SJSA1 (cell line): ENCODE data around the gene FAM171A1. TPM values are rescaled to one million over a fixed set of nuclear protein-coding genes. Genes with fewer than 3 reads are reported as not detected.
"Not testable (repeated sequence)": the region's sequence is repeated elsewhere in the genome, so short reads cannot be mapped to it uniquely, and the experiment has no call there.

Experiments used
- DNase-seq, 2 experiments: peaks; one replicate each; pipeline ENCODE4 v3.0.0-alpha.2; 2015 to 2020; ENCODE audit warnings: low spot score in 2 of 2, low read depth in 1 of 2
- H3K27ac ChIP-seq: fragments of 250-450 bp; sonication (Bioruptor Pico); 2 replicates; pipeline ENCODE4 v1.5.1; 2020; ENCODE audit warnings: mild to moderate bottlenecking, moderate library complexity
- H3K27me3 ChIP-seq: fragments of 250-450 bp; sonication (Bioruptor Pico); replicated peaks from 2 replicates; pipeline ENCODE4 v1.5.1; 2020; ENCODE audit warnings: mild to moderate bottlenecking, moderate library complexity
- H3K36me3 ChIP-seq: fragments of 250-450 bp; sonication (Bioruptor Pico); 2 replicates; pipeline ENCODE4 v1.5.1; 2020; ENCODE audit warnings: mild to moderate bottlenecking
- H3K4me1 ChIP-seq: fragments of 250-450 bp; sonication (Bioruptor Pico); replicated peaks from 2 replicates; pipeline ENCODE4 v1.6.1; 2021; ENCODE audit warnings: mild to moderate bottlenecking
- H3K4me3 ChIP-seq: fragments of 250-450 bp; sonication (Bioruptor Pico); 2 replicates; pipeline ENCODE4 v1.5.1; 2020; ENCODE audit warnings: mild to moderate bottlenecking
- H3K9me3 ChIP-seq: fragments of 250-450 bp; sonication (Bioruptor Pico); replicated peaks from 2 replicates; pipeline ENCODE4 v1.5.1; 2020; ENCODE audit warnings: mild to moderate bottlenecking
- total RNA-seq: library from RNA; depleted of rRNA; stranded (reverse); fragments of >200 nt; shearing (Covaris generic); gene quantifications from 2 replicates; pipeline ENCODE4 v1.2.3, GENCODE V29; 2014

Gene FAM171A1
- total RNA-seq, 1 experiment from 2014 or later, result 60.3 TPM

DNA sequence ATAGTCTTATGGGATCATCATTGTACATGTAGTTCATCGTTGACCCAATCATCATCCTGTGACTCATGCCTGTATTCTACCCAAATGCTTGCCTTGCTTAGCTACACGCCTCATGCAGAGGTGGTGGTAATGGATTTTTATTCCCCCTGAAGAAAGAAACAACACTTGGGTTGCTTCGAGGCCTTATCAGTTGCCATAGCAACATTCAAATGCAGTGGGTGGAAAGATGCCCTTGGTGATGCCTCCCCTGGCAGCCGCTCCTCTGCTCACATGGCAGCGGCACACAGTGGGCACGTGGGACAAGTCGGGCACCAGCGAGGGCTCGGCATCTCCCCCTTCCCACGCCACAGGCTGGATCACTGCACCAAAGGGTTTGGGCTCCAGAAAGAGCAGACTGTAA is 148.6 kb downstream of the FAM171A1 start:
- DNase-seq, result no peak
- H3K4me1 ChIP-seq, result peaks cover 25% of the 10 kb centered on the region
- H3K4me3 ChIP-seq, result no peak overlapping the region
- H3K27me3 ChIP-seq, result no peaks in the 10 kb centered on the region
- H3K36me3 ChIP-seq, result peaks cover 49% of the 10 kb centered on the region
- H3K9me3 ChIP-seq, result no peaks in the 10 kb centered on the region
- no peak overlapping the region for H3K27ac ChIP-seq

DNA sequence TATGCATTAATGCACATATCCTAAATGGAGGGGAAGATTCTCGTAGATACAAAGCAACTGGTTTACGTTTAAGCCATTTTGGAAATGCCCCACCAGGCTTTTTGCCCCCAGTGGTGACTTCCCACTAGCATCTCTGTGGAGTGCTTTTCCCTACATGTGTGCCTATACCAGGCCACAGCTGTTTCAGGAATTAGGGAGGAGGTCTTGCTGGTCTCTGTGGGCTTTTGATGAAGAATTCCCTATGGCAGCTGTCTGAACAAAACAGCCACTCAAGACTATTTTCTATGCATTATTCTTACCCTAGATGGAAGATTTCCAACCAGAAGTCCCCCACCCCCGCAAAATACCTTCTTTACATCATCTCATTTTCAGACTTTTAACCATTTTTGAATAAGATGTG is 150.6 kb downstream of the FAM171A1 start:
- Histone ChIP-seq H3K36me3 (peaks cover 53% of the 10 kb centered on the region), H3K27ac (no peak overlapping the region), H3K4me3 (no peak overlapping the region), H3K4me1 (peaks cover 20% of the 10 kb centered on the region), H3K9me3 (no peaks in the 10 kb centered on the region), H3K27me3 (no peaks in the 10 kb centered on the region)
- DNase-seq, result no peak

GRCh38 chr10:15216700-15217099 is 154.4 kb downstream of the FAM171A1 start:
- Histone ChIP-seq H3K36me3 (peaks cover 61% of the 10 kb centered on the region), H3K27ac (no peak overlapping the region), H3K9me3 (no peaks in the 10 kb centered on the region), H3K4me3 (no peak overlapping the region), H3K4me1 (peaks cover 20% of the 10 kb centered on the region), H3K27me3 (no peaks in the 10 kb centered on the region)
- no peak for DNase-seq

GRCh38 chr10:15214237-15214636 is 156.9 kb downstream of the FAM171A1 start:
- DNase-seq, result no peak
- peaks cover 60% of the 10 kb centered on the region for H3K36me3 ChIP-seq
- H3K27ac ChIP-seq, result no peak overlapping the region
- H3K9me3 ChIP-seq, result no peaks in the 10 kb centered on the region
- H3K4me3 ChIP-seq, result no peak overlapping the region
- peaks cover 37% of the 10 kb centered on the region for H3K4me1 ChIP-seq
- H3K27me3 ChIP-seq, result no peaks in the 10 kb centered on the region

GRCh38 chr10:15213461-15213861 is 157.6 kb downstream of the FAM171A1 start:
- Histone ChIP-seq H3K4me1 (peaks cover 32% of the 10 kb centered on the region), H3K36me3 (peaks cover 52% of the 10 kb centered on the region)
- DNase-seq, result no peak

GRCh38 chr10:15211464-15211979 is 159.6 kb downstream of the FAM171A1 start:
- Histone ChIP-seq H3K4me3 (no peak overlapping the region), H3K4me1 (peaks cover 32% of the 10 kb centered on the region), H3K9me3 (no peaks in the 10 kb centered on the region), H3K36me3 (peaks cover 47% of the 10 kb centered on the region), H3K27me3 (no peaks in the 10 kb centered on the region), H3K27ac (peak overlapping the region; percentile 87)
- DNase-seq, result peak; percentile 76 to 94

More at GRCh38 chr10:15213461-15213861, 157.6 kb downstream of the FAM171A1 start:
- Histone ChIP-seq H3K27me3 (no peaks in the 10 kb centered on the region), H3K9me3 (no peaks in the 10 kb centered on the region), H3K4me3 (no peak overlapping the region), H3K27ac (no peak overlapping the region)

GRCh38 chr10:15210521-15210920 is 160.6 kb downstream of the FAM171A1 start:
- Histone ChIP-seq H3K27me3 (no peaks in the 10 kb centered on the region), H3K4me1 (peaks cover 32% of the 10 kb centered on the region), H3K9me3 (no peaks in the 10 kb centered on the region), H3K27ac (peak overlapping the region; percentile 87), H3K4me3 (no peak overlapping the region), H3K36me3 (peaks cover 51% of the 10 kb centered on the region)
- no peak for DNase-seq

DNA sequence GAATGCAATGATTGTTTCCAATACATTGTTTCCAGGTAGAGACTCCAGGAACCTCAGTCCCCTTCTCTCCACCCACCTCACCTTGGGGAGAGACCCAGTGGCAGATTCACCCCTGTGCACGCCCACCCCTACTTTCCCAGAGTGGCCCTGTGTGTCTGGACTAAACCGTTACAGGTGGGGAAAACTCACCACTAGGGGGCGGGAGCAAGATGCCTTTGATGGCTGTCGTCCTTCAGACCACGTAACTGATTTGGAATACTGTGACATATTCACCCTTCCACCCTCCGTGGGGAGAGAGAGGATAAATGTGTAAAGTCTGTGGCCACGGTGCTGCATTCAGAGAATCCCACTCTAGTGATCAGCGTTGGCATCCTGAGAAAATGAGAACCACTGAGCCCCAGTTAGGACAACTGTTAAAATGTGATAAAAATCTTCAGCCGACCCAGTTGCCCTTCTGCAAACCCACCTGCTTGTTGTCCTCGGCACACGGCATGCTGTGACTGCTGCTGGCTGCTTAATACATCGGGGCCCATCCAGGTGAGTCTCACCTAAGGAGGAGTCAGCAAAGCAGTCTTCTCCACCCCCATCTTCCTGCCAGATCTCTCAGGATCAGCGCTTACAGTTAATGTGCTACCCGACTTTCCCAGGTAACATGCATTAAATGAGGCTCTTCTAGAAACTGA is 161.1 kb downstream of the FAM171A1 start:
- Histone ChIP-seq H3K27ac (peak overlapping the region; percentile 87), H3K36me3 (peaks cover 51% of the 10 kb centered on the region), H3K27me3 (no peaks in the 10 kb centered on the region), H3K4me3 (no peak overlapping the region), H3K9me3 (no peaks in the 10 kb centered on the region), H3K4me1 (peaks cover 32% of the 10 kb centered on the region)
- peak; percentile 82 to 84 for DNase-seq

DNA sequence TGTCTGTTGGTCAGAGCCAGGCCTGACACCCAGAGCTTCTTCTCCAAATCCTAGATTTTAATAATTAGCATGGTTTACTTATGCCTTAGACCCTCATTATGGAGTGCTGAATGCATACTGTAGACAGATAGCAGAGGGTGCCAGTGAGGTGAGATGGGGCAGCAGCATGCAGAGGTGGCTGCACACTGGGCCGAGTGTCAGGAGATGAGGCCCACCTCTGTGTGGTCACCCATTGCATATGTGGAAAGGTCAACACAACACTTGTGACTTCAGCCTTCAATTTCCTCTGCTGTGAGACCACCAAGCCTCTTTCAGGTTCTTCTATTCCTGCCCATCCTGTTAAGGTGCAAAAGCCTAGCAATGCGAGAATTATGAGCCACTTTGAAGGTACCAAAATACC is 162.9 kb downstream of the FAM171A1 start:
- no peak for DNase-seq
- Histone ChIP-seq H3K4me3 (no peak overlapping the region), H3K4me1 (peaks cover 34% of the 10 kb centered on the region), H3K27ac (no peak overlapping the region), H3K9me3 (no peaks in the 10 kb centered on the region), H3K36me3 (peaks cover 40% of the 10 kb centered on the region), H3K27me3 (no peaks in the 10 kb centered on the region)

GRCh38 chr10:15207410-15207809 is 163.7 kb downstream of the FAM171A1 start:
- H3K27me3 ChIP-seq, H3K4me3 ChIP-seq, DNase-seq, H3K27ac ChIP-seq, H3K9me3 ChIP-seq: not testable (repeated sequence)
- peaks cover 39% of the 10 kb centered on the region for H3K4me1 ChIP-seq
- peaks cover 32% of the 10 kb centered on the region for H3K36me3 ChIP-seq

DNA sequence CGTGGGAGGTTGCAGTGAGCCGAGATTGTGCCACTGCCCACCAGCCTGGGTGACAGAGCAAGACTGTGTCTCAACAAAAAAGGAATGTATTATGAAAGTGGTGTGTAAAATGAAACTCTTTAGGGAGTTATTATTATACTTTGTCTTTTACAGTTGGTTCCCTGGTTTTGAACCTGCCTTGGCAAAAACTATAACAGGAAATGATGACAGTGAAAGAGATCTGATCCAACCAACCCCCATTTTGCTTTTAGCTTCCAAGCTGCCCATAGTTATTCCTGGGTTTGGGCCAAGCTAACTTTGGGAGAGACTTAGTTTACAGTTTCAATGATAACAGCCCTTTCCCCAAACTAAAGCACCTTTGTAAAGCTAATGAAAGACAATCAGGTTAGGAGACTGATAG is 168.4 kb downstream of the FAM171A1 start:
- H3K36me3 ChIP-seq, result peaks cover 7% of the 10 kb centered on the region; the same call in 1 of the 2 replicates
- peaks cover 54% of the 10 kb centered on the region for H3K4me1 ChIP-seq
- no peaks in the 10 kb centered on the region for H3K9me3 ChIP-seq
- DNase-seq, result peak in 1 of 2 experiments; percentile 27
- no peaks in the 10 kb centered on the region for H3K27me3 ChIP-seq
- H3K4me3 ChIP-seq, result no peak overlapping the region; the same call in 1 of the 2 replicates
- H3K27ac ChIP-seq, result peak overlapping the region; percentile 88

GRCh38 chr10:15202301-15202621 is 168.8 kb downstream of the FAM171A1 start:
- H3K4me3 ChIP-seq, result peak overlapping the region; percentile 2; the same call in 1 of the 2 replicates
- H3K9me3 ChIP-seq, DNase-seq, H3K36me3 ChIP-seq, H3K27me3 ChIP-seq: not testable (repeated sequence)
- peaks cover 58% of the 10 kb centered on the region for H3K4me1 ChIP-seq
- H3K27ac ChIP-seq, result peak overlapping the region; percentile 88

DNA sequence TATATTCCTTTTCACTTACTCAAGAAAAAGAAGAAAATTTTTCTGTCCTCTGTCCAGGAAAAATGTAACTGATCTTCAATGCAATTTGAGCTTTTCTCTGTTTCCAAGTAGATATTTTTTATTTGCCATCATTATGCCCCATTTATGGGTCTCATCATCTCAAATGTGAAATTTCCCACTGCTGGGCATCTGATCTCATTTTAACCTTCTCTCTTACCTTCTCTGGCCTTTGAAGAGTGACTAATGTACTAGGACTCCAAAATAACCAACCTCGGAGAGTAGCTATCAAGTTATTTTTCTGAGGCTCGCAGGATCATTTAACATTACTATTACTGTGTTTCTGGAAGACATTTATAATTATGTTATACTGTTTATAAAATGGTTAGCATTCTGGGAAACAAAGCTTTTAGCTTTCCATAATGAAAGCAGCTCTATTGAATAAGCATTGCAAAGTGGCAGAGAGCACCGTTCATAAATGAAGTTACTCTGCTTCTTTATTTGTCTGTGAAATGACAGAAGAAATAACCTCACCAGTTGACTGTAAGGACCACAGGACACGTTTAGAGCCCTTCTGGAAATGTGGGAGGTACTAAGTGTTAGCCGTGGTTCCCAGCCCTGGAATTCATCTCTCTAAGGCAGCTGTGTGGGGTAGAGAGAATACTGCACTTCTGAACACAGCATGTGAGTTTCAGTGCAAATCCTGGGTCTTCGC is 169.3 kb downstream of the FAM171A1 start:
- H3K27ac ChIP-seq, result peak overlapping the region; percentile 88
- H3K36me3 ChIP-seq, result peaks cover 6% of the 10 kb centered on the region; the same call in 1 of the 2 replicates
- H3K4me3 ChIP-seq, result peak overlapping the region; percentile 2; the same call in 1 of the 2 replicates
- H3K27me3 ChIP-seq, result no peaks in the 10 kb centered on the region
- no peaks in the 10 kb centered on the region for H3K9me3 ChIP-seq
- peaks cover 63% of the 10 kb centered on the region for H3K4me1 ChIP-seq
- DNase-seq, result peak; percentile 60 to 83

GRCh38 chr10:15200626-15201025 is 170.5 kb downstream of the FAM171A1 start:
- no peaks in the 10 kb centered on the region for H3K36me3 ChIP-seq
- peak; percentile 60 to 92 for DNase-seq
- peak overlapping the region; percentile 88 for H3K27ac ChIP-seq
- no peaks in the 10 kb centered on the region for H3K27me3 ChIP-seq
- no peaks in the 10 kb centered on the region for H3K9me3 ChIP-seq
- H3K4me3 ChIP-seq, result no peak overlapping the region
- H3K4me1 ChIP-seq, result peaks cover 68% of the 10 kb centered on the region
